ENCODE results near the gene YRDC. TPM values are rescaled to one million over a fixed set of nuclear protein-coding genes. Genes with fewer than 3 reads are reported as not detected.

Gene YRDC
- total and polyA plus RNA-seq, 2 donors (not counting 3 experiments of a cell fraction or from before 2014, with no cell fraction given) = 19.2 to 20.5 TPM

DNA sequence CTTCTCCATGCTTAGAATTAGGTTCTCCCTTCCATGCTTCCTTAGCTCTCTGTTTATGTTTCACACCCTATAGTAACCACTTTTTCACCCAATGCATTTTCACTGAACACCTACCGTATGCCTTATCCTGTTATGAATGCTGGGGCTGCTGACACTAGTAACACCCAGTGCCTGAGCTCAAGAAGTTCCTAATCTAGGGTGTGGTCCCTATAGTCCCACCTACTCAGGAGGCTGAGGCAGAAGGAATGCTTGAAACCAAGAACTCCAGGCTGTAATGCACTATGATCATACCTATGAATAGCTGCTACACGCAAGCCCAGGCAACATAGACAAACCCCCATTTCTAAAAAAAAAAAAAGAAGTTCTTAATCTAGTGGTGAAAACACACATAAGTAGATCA lies 48.6 kb downstream of the YRDC start:
- Histone ChIP-seq H3K27me3 (ENCODE audit: control insufficient read depth in 2 of 2, insufficient read depth in 2 of 2, low read length in 2 of 2) (peaks cover 10 to 15% of the 10 kb centered on the region in 2 experiments), H3K9ac (replicated peaks; ENCODE audit: extremely low read depth, insufficient read depth, low read length) (no peak overlapping the region), H4K20me1 (replicated peaks; ENCODE audit: control insufficient read depth, extremely low read depth, insufficient read depth, low read length) (no peaks in the 10 kb centered on the region), H3K4me3 (replicated peaks in 1 of 3; ENCODE audit: insufficient read depth in 1 of 3, low read depth in 1 of 3, low read length in 3 of 3) (no peak overlapping the region), H3K9me1 (replicated peaks; ENCODE audit: control insufficient read depth, extremely low read depth, insufficient read depth, low read length) (no peaks in the 10 kb centered on the region), H3K4me1 (ENCODE audit: control insufficient read depth, extremely low read depth, insufficient read depth, low read length) (no peaks in the 10 kb centered on the region), H2AFZ (ENCODE audit: low read depth, low read length) (no peak overlapping the region), H3K4me2 (ENCODE audit: insufficient read depth, low read length) (no peak overlapping the region), H3K27ac (ENCODE audit: insufficient read depth, low read depth, low read length) (no peak overlapping the region), H3K36me3 (ENCODE audit: control insufficient read depth in 2 of 2, extremely low read depth in 1 of 2, insufficient read depth in 2 of 2, low read length in 2 of 2) (no peaks in the 10 kb centered on the region), H3K79me2 (ENCODE audit: control insufficient read depth, insufficient read depth, low read length) (no peaks in the 10 kb centered on the region), H3K9me3 (replicated peaks; ENCODE audit: control insufficient read depth, insufficient read depth, low read length) (no peaks in the 10 kb centered on the region)
- ChIA-PET CTCF (no interaction called here), POLR2A (no interaction called here)
- DNase-seq (ENCODE audit: low read depth, low spot score) (no peak), FAIRE-seq (no peak)
- dilution Hi-C loops (cut with MboI; ENCODE audit: extremely low pct_ligation_motif_present, low sequenced_read_pairs) (no loop called here), intact Hi-C loops (cut with micrococcal nuclease) (no loop called here)
- BruUV-seq (replicated peaks) = no TSS peak
- TF ChIP-seq FOS (IDR thresholded peaks at IDR 0.05; ENCODE audit: borderline replicate concordance, insufficient read depth, low read length) (no peak), POLR2AphosphoS5 (IDR thresholded peaks at IDR 0.05; ENCODE audit: insufficient read depth, low read depth, low read length) (no peak), JUN (IDR thresholded peaks at IDR 0.05; ENCODE audit: borderline replicate concordance, insufficient read depth, insufficient read length, low read depth) (no peak)

DNA sequence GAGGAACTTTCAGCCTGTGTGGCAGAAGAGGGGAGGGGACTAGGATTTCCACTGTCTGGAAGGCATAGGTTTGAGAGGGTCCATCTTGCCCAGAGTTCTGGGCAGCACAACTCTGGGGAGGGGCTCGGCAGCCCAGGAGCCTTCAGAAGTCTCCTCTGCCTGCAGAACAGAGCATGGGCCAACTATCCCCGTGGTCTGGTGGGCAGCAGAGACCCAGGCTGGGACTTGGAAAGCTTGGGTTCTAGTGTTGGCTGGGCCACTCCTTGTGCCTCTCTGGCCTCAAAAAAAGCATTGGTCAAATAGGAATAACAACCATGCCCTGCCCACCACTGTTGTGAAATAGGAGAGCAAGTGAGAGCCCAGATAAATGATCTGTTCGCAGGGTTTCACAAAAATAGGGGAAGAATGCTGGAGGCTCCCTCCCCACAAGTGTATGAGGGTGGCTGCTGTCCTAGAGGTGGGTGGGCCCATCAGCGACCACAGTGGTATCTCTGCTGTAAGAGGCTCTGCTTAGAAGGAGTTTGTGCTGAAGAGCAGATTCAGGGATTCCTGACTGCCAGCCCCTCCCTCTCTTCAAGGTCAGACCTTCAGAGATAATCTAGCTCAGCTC lies 52.0 kb downstream of the YRDC start:
- H3K4me1 ChIP-seq (ENCODE audit: control insufficient read depth, extremely low read depth, insufficient read depth, low read length) = no peaks in the 10 kb centered on the region
- no peak for FAIRE-seq
- intact Hi-C loops (cut with micrococcal nuclease) (no loop called here), dilution Hi-C loops (cut with MboI; ENCODE audit: extremely low pct_ligation_motif_present, low sequenced_read_pairs) (no loop called here)
- BruUV-seq (replicated peaks) = no TSS peak
- no peak overlapping the region for H3K4me3 ChIP-seq (replicated peaks in 1 of 3; ENCODE audit: insufficient read depth in 1 of 3, low read depth in 1 of 3, low read length in 3 of 3)
- H3K27ac ChIP-seq (ENCODE audit: insufficient read depth, low read depth, low read length) = no peak overlapping the region
- no peaks in the 10 kb centered on the region for H3K36me3 ChIP-seq (ENCODE audit: control insufficient read depth in 2 of 2, extremely low read depth in 1 of 2, insufficient read depth in 2 of 2, low read length in 2 of 2)
- no peaks in the 10 kb centered on the region for H3K79me2 ChIP-seq (ENCODE audit: control insufficient read depth, insufficient read depth, low read length)
- H3K27me3 ChIP-seq (ENCODE audit: control insufficient read depth in 2 of 2, insufficient read depth in 2 of 2, low read length in 2 of 2) = peaks cover 25 to 33% of the 10 kb centered on the region in 2 experiments
- no peaks in the 10 kb centered on the region for H3K9me3 ChIP-seq (replicated peaks; ENCODE audit: control insufficient read depth, insufficient read depth, low read length)
- H4K20me1 ChIP-seq (replicated peaks; ENCODE audit: control insufficient read depth, extremely low read depth, insufficient read depth, low read length) = no peaks in the 10 kb centered on the region
- TF ChIP-seq, protein P1, sequence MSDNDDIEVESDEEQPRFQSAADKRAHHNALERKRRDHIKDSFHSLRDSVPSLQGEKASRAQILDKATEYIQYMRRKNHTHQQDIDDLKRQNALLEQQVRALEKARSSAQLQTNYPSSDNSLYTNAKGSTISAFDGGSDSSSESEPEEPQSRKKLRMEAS (IDR thresholded peaks at IDR 0.05; ENCODE audit: insufficient read depth, insufficient read length) = no peak
- TF ChIP-seq POLR2AphosphoS5 (IDR thresholded peaks at IDR 0.05; ENCODE audit: insufficient read depth, low read depth, low read length) = no peak
- TF ChIP-seq FOS (IDR thresholded peaks at IDR 0.05; ENCODE audit: borderline replicate concordance, insufficient read depth, low read length) = no peak
- TF ChIP-seq GATA2 (IDR thresholded peaks at IDR 0.05; ENCODE audit: insufficient read depth, insufficient read length, low read depth, low read length) = no peak
- TF ChIP-seq MYC (IDR thresholded peaks at IDR 0.05; ENCODE audit: low read depth, low read length) = no peak
- TF ChIP-seq POLR2A (IDR thresholded peaks at IDR 0.05; ENCODE audit: low read depth, low read length) = no peak
- TF ChIP-seq JUN (IDR thresholded peaks at IDR 0.05; ENCODE audit: borderline replicate concordance, insufficient read depth, insufficient read length, low read depth) = no peak
- no peak for TF ChIP-seq EZH2 (IDR thresholded peaks at IDR 0.05; ENCODE audit: borderline replicate concordance, low read depth, low read length, severe bottlenecking)
- TF ChIP-seq, protein P2, sequence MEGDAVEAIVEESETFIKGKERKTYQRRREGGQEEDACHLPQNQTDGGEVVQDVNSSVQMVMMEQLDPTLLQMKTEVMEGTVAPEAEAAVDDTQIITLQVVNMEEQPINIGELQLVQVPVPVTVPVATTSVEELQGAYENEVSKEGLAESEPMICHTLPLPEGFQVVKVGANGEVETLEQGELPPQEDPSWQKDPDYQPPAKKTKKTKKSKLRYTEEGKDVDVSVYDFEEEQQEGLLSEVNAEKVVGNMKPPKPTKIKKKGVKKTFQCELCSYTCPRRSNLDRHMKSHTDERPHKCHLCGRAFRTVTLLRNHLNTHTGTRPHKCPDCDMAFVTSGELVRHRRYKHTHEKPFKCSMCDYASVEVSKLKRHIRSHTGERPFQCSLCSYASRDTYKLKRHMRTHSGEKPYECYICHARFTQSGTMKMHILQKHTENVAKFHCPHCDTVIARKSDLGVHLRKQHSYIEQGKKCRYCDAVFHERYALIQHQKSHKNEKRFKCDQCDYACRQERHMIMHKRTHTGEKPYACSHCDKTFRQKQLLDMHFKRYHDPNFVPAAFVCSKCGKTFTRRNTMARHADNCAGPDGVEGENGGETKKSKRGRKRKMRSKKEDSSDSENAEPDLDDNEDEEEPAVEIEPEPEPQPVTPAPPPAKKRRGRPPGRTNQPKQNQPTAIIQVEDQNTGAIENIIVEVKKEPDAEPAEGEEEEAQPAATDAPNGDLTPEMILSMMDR (IDR thresholded peaks at IDR 0.05; ENCODE audit: extremely low read depth in 1 of 2, insufficient read depth in 1 of 2, low read depth in 1 of 2, low read length in 2 of 2) = no peak
- H3K4me2 ChIP-seq (ENCODE audit: insufficient read depth, low read length) = no peak overlapping the region
- DNase-seq (ENCODE audit: low read depth, low spot score) = no peak
- ChIA-PET CTCF (interaction anchor here (1.3 kb wide), 1 partner anchor 9 kb away, joined by 3 read pairs; the partner anchor contains the start of gene EPHA10), POLR2A (no interaction called here)
- H3K9ac ChIP-seq (replicated peaks; ENCODE audit: extremely low read depth, insufficient read depth, low read length) = no peak overlapping the region
- H3K9me1 ChIP-seq (replicated peaks; ENCODE audit: control insufficient read depth, extremely low read depth, insufficient read depth, low read length) = no peaks in the 10 kb centered on the region
- no peak overlapping the region for H2AFZ ChIP-seq (ENCODE audit: low read depth, low read length)

Data from endothelial cell of umbilical vein (primary cell).